HG03066 (cell line): ENCODE measurements around the gene KCNK7.
"Not testable (repeated sequence)": the region's sequence is repeated elsewhere in the genome, so short reads cannot be mapped to it uniquely, and the experiment has no call there.

Experiments used
- ATAC-seq: cut with Tn5 transposase; IDR thresholded peaks from one replicate; pipeline ENCODE4 v1.9.1; 2021; ENCODE audit warnings: low read depth; ENCODE audit not compliant: unreplicated experiment

The KCNK7 gene, protein sequence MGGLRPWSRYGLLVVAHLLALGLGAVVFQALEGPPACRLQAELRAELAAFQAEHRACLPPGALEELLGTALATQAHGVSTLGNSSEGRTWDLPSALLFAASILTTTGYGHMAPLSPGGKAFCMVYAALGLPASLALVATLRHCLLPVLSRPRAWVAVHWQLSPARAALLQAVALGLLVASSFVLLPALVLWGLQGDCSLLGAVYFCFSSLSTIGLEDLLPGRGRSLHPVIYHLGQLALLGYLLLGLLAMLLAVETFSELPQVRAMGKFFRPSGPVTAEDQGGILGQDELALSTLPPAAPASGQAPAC

DNA sequence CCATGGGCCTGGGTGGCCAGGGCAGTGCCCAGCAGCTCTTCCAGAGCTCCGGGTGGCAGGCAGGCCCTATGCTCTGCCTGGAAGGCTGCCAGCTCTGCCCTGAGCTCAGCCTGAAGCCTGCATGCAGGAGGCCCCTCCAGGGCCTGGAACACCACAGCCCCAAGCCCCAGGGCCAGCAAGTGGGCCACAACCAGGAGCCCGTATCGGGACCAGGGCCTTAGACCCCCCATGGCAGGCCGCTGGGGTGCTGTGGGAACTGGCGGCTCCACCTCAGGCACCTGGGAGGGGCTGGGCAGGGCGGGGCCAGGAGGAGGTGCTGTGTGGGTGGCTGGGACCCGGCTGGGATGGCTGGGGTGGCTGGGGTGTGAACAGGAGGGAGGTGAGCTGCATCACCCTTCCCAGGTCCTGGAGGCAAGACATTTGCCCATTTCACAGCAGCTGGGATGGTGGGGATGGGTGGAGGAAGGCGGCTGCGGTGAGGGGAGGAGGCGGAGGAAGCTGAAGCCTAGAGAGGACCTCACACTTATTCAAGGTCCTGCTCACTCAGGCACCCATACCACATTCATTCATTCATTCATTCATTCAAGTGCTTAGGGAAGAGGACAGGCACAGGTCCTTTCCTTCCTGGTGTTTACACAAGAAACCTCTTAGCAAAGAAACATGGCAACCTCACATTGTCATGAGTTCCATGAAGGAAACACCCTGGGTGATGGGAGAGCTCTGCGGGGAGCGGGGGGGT lies at the start of gene KCNK7:
TSS of gene KCNK7 (minus strand) at position 258 of the 739 bp plus-strand sequence. CDS start at position 230, 28 bp downstream.
- no peak for ATAC-seq

DNA sequence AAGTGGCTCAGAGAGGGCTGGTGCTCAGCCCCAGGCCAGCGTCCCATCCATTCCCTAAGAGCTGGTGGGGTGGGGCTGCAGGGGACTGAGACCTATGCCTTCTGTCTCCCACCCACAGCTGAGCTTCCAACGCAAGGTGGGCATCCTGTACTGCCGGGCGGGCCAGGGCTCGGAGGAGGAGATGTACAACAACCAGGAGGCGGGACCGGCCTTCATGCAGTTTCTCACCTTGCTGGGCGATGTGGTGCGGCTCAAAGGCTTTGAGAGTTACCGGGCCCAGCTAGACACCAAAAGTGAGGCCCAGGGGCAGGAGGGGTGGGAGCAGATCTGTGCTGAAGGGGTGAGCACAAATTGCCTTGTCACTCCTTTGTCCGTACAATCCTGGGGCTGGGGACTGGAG lies 49.2 kb upstream of the KCNK7 start:
- ATAC-seq, result no peak

DNA sequence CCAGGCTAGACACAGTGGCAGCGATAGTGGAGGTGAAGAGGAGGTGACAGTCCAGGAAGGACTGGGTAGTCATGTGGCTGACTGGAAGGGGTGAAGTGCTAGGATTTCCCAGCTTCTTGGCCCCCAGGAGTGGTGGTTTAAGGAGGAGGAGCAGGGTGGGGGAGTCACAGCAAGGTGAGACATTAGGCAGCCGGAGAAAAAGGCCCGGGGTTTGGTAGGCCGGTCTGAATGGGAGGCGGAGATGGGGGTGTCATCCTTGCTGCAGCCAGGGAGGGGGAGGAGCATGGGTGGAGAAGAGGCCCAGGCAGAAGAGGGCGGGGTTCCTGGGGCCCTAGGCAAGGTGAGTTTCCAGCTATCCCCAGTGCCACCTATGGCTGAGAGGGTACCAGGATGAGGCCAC lies 48.4 kb upstream of the KCNK7 start:
- no peak for ATAC-seq

DNA sequence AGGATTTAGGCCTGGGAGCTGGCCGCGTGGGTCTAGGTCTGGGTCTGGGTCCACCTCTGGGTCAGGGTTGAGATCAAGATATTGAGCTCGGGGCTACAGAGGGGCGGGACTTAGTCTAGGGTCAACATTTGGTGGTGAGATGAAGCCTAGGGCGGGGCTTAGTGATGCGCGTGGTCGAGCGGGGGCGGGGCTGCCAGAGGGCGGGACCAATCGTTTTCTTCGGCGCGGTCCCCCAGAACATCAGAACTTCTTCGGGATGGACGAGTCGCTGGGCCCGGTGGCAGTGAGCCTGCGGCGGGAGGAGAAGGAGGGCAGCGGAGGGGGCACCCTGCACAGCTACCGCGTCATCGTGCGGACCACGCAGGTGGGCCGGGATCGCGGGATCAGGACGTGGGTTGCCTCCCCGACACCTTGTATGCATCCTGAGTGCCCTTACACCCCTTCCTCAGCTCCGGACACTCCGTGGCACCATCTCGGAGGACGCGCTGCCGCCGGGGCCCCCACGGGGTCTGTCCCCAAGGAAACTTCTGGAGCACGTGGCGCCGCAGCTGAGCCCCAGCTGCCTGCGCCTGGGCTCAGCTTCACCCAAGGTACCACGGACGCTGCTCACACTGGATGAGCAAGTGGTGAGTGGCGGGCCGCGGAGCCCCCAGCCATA lies 46.5 kb upstream of the KCNK7 start:
- no peak for ATAC-seq

GRCh38 chr11:65641297-65642013 lies 45.9 kb upstream of the KCNK7 start:
- no peak for ATAC-seq

DNA sequence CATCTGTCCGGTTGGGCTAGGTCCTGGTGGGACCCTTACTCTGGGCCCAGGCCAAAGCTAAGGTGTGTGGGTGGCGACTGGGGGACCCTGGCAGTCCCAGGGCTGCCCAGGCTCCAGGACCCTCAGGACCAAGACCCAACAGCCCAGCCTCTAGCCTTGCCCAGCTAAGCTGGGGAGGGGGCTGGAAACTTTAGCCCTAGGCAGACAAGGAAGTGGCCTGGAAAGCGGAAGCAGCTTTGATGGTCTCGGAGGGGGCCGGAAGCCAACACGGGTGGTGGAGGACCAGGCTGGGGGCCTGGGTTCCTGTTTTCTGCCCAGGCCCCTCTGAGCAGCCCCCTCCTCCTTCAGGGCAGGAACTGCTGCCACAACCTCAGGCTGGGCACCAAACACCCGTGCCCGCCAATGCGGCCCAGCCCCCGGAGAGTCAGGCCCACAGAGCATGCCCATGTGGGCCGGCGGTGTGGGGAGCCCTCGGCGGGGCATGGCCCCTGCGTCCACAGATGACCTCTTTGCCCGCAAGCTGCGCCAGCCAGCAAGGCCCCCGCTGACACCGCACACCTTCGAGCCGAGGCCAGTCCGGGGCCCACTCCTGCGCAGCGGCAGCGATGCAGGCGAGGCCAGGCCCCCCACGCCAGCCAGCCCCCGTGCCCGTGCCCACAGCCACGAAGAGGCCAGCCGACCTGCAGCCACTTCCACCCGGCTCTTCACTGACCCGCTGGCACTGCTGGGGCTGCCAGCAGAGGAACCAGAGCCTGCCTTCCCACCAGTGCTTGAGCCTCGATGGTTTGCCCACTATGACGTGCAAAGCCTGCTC lies 45.1 kb upstream of the KCNK7 start:
- no peak for ATAC-seq

- ATAC-seq, result no peak
These were observed 44.3 kb upstream of the KCNK7 start for GRCh38 chr11:65639623-65640482.

DNA sequence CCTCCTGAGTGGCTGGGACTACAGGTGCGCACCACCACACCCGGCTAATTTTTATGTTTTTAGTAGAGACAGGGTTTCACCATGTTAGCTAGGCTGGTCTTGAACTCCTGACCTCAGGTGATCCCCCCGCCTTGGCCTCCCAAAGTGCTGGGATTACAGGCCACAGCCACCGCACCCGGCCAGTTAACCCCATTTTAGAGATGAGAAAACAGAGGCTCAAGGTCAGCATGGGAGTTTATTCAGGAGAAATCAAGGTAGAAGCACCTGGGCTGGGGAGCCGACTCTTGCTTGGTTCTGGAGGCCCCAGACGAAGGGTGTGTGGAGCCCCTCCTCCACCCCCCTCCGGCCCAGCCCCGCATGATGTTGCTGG lies 43.6 kb upstream of the KCNK7 start:
- not testable (repeated sequence) for ATAC-seq

DNA sequence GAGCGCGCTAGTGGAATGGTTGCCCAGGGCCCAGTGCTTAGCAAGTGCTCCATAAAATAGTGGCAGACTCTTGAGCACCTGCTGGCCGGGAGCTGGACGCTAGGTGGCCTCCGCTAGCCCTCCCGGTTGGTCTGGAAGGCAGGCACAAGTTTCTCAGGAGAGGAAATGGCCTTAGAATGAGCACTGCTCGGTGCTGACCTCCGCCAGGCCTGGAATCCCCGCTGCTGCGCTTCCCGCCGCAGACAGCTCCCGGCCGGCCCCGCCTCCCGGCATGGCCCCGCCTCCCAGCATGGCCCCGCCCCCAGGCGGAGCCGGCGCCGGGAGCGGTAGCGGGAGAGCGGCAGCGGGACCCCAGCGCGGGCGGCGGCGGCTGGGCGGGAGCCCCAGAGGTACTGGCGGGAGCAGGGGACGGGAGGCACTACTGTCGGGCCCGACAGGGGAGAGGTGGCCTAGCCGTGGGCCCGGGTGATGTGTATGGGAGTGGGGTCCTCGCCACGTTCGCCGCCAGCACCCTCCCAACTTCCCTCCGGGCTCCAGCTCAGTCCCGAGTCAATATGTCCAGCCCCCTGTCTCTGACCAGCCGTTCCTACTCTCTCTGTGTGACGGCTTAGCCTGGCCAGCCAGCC lies 42.3 kb upstream of the KCNK7 start, which contains the start of gene SIPA1:
TSS of gene SIPA1 (plus strand) at position 308 of the 626 bp plus-strand sequence. CDS start 2,821 bp downstream, outside the sequence.
- ATAC-seq, result peak; percentile 43

DNA sequence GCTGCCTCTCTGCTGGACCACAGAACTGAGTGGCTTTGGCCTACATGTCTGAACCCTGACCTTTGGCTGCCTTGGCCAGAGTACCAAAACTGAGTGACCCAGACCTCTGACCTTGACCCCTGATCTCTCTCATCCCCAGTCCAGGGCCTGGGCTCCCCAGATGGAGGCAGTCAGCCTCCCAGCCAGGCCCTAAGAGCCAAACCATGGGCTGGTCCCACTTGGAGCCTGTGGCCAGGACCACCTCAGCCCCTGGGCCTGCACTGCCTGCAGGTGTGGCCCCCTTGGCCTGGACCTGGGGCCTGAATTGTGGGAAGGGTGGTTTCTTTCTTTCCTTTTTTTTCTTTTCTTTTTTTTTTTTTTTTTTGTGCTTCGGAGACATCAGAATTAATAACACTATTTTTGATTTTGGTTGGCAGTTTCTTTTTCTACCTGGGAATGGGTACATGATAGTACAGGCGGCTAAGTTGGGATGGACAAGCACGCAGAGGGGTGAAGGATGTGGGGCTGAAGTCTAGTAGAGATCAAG lies 41.5 kb upstream of the KCNK7 start:
- no peak for ATAC-seq

GRCh38 chr11:65636108-65637031 lies 40.8 kb upstream of the KCNK7 start:
- no peak for ATAC-seq

GRCh38 chr11:65634905-65635731 lies 39.5 kb upstream of the KCNK7 start:
- no peak for ATAC-seq

DNA sequence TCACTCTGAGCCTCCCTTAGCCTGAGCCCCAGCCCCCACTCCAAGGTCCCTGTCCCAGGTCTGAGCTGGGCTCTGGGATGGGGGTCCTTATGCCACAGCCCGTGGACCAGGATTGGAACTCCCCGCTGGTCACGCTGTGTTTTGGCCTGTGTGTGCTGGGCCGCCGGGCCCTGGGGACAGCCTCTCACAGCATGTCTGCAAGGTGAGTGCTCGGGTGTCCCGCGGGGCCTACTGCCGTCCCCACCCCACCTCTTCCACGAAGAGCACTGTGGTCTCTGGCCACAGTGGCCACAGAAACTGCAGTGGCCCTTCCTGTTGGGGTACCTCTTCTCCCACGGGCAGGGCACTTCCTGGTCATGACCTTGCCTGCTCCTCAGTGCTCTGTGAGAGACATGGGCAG lies 38.8 kb upstream of the KCNK7 start:
- no peak for ATAC-seq

- ATAC-seq, result no peak
These were observed 38.5 kb upstream of the KCNK7 start for GRCh38 chr11:65634109-65634436.

- no peak for ATAC-seq
These were observed 37.9 kb upstream of the KCNK7 start for GRCh38 chr11:65633390-65634108.

DNA sequence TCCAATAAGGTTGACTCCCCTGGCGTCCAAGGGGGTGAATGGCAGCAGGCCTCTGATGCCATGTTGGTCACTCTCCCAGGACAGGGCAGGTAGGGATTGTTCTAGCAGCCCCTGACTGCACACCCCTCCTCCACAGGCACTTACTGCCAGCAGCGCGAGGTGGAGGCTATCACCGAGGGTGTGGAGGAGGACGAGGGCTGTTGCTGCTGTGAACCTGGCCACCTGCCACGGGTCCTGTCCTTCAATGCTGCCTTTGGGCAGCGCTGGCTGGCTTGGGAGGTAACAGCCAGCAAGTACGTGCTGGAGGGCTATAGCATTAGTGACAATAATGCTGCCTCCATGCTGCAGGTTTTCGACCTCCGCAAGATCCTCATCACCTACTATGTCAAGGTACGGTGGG lies 34.6 kb upstream of the KCNK7 start:
- no peak for ATAC-seq
